CD4-positive, alpha-beta T cell treated with Interleukin-1 beta for 1 hour (primary cell): ENCODE data around the gene TAF9B.
"Not testable (repeated sequence)": the region's sequence is repeated elsewhere in the genome, so short reads cannot be mapped to it uniquely, and the experiment has no call there.

Source experiments
- DNase-seq, 2 donors: peaks; one replicate each; pipeline ENCODE4 v3.0.0-alpha.2; 2020 to 2022

The TAF9B gene

GRCh38 chrX:78111140-78111931, 28.1 kb downstream of the TAF9B start:
- DNase-seq, result no peak

- no peak for DNase-seq
These were observed 30.0 kb downstream of the TAF9B start for GRCh38 chrX:78109458-78109857.

GRCh38 chrX:78106651-78106986, 32.8 kb downstream of the TAF9B start:
- no peak for DNase-seq

- peak; percentile 16 to 53 for DNase-seq
These were observed 33.4 kb downstream of the TAF9B start for GRCh38 chrX:78105944-78106650.

DNA sequence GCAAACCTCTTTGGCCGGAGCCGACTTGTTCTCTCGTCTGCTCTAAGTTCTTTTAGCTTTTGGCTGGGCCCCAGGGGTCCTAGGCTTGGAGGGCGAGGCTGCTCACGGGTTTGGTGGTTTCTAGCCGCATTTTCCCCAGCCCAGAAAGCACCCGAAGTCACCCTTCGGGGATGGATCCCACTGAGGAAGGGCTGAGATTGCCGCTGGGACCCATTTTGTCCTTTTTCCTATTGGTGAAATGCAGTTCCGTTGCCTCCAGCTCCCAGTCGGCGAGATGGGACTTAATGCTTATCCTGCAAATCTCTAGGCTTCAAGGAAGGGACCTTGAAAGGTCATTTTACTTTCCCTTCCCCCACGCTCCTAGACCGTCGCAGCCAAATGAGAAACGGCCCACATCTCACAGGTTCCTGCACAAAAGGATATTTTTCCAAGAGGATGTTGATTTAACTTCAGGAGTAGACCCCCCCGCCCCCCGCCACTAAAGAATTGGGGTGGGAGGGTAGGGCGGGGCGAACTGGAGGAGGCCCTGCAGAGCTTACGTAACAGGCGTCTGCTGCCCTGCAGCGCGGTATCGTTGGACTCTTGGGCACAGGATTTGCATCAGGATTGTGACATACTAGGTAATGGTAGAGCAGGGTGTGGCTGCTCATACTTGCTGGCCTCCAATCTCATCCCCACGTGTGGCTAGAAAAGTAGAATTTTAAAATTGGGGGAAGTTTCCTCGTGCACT, 34.8 kb downstream of the TAF9B start:
- DNase-seq, result peak; percentile 55 to 62

DNA sequence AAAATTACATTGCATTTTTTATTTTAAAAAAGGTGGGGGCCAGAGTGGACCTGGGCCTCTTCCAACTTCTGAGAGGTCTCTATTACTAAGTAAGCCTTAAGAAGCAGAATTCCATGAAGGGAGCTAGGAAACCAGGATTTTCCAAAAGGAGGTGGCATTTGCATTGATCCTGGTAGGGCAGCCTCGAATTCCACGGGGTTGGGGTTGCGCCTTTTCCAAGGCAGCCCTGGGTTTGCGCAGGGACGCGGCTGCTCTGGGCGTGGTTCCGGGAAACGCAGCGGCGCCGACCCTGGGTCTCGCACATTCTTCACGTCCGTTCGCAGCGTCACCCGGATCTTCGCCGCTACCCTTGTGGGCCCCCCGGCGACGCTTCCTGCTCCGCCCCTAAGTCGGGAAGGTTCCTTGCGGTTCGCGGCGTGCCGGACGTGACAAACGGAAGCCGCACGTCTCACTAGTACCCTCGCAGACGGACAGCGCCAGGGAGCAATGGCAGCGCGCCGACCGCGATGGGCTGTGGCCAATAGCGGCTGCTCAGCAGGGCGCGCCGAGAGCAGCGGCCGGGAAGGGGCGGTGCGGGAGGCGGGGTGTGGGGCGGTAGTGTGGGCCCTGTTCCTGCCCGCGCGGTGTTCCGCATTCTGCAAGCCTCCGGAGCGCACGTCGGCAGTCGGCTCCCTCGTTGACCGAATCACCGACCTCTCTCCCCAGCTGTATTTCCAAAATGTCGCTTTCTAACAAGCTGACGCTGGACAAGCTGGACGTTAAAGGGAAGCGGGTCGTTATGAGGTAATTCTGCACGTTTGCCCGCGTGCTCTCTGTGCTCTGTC, 35.6 kb downstream of the TAF9B start, which contains the start of gene PGK1:
Gene PGK1 (plus strand): TSS at position 626 of the 824 bp plus-strand sequence. CDS start 93 bp downstream, at position 719.
- DNase-seq, result peak; percentile 95 to 97

GRCh38 chrX:78103001-78103622, 36.3 kb downstream of the TAF9B start:
- no peak for DNase-seq

DNA sequence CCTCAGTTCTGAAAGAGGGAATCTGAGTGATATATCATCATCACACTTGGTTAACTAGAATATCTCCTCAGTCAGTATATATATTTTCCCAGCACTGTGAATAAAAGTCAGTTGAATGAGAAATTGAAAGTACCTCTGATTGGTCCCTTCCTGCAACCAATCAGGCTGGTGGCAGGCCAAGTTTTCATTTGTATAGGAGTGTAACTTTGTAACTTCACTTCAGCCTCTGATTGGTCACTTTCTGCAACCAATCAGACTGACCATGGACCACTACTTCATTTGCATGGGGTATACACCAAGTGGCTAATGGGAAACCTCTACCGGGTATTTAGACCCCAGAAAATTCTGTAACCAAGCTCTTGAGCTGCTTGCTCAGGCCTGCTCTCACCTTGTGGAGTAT, 37.4 kb downstream of the TAF9B start:
- no peak for DNase-seq

DNA sequence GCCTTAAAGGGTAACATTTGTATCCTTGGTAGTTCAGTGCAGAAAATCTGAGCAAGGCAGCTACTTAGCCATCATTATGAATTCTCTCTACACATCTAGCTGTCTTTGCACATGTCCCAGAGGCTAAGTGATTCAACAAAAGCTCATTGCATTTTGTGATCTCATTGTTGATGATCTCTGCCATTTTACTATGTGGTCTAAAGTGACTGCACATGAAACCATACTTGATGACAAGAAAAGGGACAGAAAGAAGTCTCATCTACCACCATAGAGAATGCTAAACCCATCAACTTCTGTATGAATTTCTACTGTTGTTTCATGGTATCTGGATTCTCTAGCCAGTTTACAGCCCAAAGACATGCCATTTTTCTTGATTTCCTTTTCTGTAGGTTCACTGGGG, 41.3 kb downstream of the TAF9B start:
- no peak for DNase-seq

DNA sequence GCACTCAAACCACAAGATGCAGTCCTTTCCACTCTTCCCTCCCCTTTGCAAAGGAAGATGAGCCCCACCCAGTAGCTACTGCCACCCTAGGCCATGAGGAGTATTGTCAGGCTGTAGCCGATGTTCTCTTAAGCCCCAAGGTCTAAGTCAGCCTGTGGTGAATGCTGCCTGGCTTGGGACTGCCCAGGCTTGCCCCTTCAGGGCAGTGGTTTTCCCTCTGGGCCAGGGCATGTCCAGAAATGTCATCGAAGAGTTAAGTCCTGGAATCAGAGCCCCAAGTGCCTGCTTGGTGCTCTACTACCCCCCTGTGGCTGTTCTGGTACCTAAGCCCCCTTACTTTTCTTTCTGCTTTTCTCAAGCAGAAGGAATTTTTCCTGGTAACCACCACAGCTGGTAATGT, 47.2 kb downstream of the TAF9B start:
- no peak for DNase-seq

DNA sequence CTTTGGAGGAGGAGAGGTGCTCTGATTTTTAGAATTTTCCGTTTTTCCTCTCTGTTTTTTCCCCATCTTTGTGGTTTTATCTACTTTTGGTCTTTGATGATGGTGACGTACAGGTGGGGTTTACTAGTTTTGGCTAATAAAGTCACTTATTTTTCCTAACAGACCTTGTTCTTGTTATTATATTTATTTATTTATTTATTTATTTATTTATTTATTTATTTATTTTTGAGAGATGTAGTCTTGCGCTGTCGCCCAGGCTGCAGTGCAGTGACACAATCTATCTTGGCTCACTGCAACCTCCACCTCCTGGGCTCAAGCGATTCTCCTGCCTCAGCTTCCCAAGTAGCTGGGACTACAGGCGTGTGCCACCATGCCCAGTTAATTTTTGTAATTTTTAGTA, 58.0 kb downstream of the TAF9B start:
- DNase-seq, result not testable (repeated sequence)
